NCI-H774 (cell line): ENCODE measurements around the gene PTGIR.
"Not testable (repeated sequence)": the region's sequence is repeated elsewhere in the genome, so short reads cannot be mapped to it uniquely, and the experiment has no call there.

Source experiments
- DNase-seq: peaks from one replicate; lab custom pipeline; 2025; lab: John Stamatoyannopoulos, UW

Gene PTGIR

GRCh38 chr19:46639358-46640182, 14.7 kb upstream of the PTGIR start:
- no peak for DNase-seq

DNA sequence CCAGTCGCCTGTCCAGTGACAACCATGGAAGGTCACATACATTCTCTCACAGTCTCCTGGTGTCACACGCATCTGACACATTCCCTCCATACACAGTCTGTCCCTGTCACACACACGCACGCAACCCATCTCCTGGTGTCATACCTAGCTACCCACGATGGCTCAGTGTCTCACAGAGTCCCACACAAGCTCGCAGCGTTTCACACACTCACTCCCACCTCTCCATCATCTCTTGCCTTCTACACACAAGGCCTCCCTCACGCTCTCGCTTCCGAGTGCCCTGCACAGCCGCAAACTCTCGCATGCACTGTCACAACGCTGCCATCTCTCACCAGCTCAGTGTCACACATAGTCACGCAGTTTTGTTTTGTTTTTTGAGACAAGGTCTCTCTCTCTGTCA, 12.3 kb upstream of the PTGIR start:
- DNase-seq: no peak

- DNase-seq: no peak
Observed at GRCh38 chr19:46635920-46636761, 11.3 kb upstream of the PTGIR start, which contains the start of gene GNG8. Gene GNG8, minus strand, starts transcription at chr19:46636202. Its CDS starts 1,520 bp downstream, at chr19:46634682.

- no peak for DNase-seq
Observed at GRCh38 chr19:46634656-46635218, 9.8 kb upstream of the PTGIR start.

- peak; percentile 21 for DNase-seq
Observed at GRCh38 chr19:46634045-46634655, 9.3 kb upstream of the PTGIR start.

GRCh38 chr19:46633130-46633529, 8.2 kb upstream of the PTGIR start:
- no peak for DNase-seq

- no peak for DNase-seq
Observed at GRCh38 chr19:46631481-46631880, 6.6 kb upstream of the PTGIR start.

- DNase-seq: no peak
Observed at GRCh38 chr19:46630586-46631205, 5.8 kb upstream of the PTGIR start.

DNA sequence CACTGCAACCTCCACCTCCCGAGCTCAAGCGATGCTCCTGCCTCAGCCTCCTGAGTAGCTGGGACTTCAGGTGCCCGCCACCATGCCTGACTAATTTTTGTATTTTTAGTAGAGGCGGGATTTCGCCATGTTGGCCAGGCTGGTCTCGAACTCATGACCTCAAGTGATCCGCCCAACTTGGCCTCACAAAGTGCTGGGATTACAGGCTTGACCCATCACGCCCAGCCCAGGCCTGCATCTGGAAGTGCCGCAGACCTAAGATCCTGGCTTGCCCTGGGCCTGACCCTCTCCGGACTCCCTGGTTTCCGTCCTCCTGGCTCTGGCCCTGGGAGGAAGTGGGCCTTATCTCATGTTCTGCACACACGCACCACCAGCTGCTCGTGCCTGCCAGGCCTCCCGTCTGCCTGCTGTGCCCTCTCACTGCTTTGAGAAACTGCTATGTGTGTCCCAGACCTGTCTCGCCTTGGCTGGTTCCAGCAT, 4.7 kb upstream of the PTGIR start:
- DNase-seq: no peak

GRCh38 chr19:46628970-46629369, 4.1 kb upstream of the PTGIR start:
- not testable (repeated sequence) for DNase-seq

- DNase-seq: no peak
Observed at GRCh38 chr19:46626446-46626845, 1.6 kb upstream of the PTGIR start.

GRCh38 chr19:46625731-46626130, 842 bp upstream of the PTGIR start:
- no peak for DNase-seq

- no peak for DNase-seq
Observed at GRCh38 chr19:46623915-46624502, 880 bp downstream of the PTGIR start.

- DNase-seq: no peak
Observed at GRCh38 chr19:46622118-46622446, 2.8 kb downstream of the PTGIR start.

- DNase-seq: no peak
Observed at GRCh38 chr19:46621191-46622117, 3.4 kb downstream of the PTGIR start.

GRCh38 chr19:46620716-46621115, 4.2 kb downstream of the PTGIR start:
- no peak for DNase-seq

GRCh38 chr19:46620267-46620666, 4.6 kb downstream of the PTGIR start:
- DNase-seq: no peak

- peak; percentile 41 for DNase-seq
Observed at GRCh38 chr19:46618670-46619231, 6.1 kb downstream of the PTGIR start.

DNA sequence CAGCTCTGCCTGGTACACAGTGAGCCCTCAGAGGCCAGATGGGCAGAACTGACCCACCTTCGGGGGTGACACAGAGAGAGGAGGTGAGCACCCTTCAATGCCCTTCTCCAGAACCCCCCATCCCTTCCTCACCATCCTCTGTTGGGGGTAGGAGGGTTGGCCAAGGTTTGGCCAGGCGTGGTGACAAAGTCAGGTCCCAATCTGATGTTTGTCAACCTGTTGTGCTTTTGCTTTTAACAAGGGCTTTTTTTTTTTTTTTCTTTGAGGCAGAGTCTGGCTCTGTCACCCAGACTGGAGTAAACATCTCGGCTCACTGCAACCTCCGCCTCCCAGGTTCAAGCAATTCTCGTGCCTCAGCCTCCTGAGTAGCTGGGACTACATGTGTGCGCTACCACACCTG, 7.3 kb downstream of the PTGIR start:
- no peak for DNase-seq
